ENCODE measurements around the gene SMIM45. TPM values are rescaled to one million over a fixed set of nuclear protein-coding genes. Genes with fewer than 3 reads are reported as not detected.

Gene SMIM45

DNA sequence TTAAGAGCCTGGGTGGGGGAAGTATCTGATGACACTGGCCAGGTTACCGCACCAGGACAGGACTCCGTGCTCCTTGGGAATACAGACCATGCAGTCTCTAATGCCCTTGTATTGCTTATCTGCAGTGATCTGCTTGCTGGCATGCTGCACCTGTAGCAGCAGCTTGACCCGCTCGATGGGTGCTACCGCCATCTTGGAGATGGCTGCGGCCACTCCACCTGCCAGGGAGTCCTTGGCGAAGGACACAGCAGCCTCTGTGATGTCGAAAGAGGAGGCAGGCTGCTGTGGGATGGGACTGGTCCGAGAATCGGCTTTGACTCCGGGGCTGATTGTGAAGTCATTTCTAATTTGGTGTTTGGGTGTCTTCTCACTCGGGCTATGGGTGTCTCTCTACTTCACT lies 49.8 kb downstream of the SMIM45 start:
- no peak overlapping the region for H2AFZ ChIP-seq (ENCODE audit: insufficient read depth, low read depth, low read length, poor library complexity, severe bottlenecking)
- H3K4me1 ChIP-seq (ENCODE audit: control insufficient read depth in 1 of 2, insufficient read depth in 2 of 2, low read length in 2 of 2): peaks cover 17 to 20% of the 10 kb centered on the region in 2 donors
- H3K27ac ChIP-seq (ENCODE audit: low read depth in 1 of 2, low read length in 2 of 2): no peak overlapping the region
- H3K4me2 ChIP-seq (replicated peaks; ENCODE audit: extremely low read depth, low read length, poor library complexity, severe bottlenecking): no peak overlapping the region
- H3K27me3 ChIP-seq (ENCODE audit: control insufficient read depth in 2 of 2, insufficient read depth in 2 of 2, low read length in 2 of 2): no peaks in the 10 kb centered on the region
- TF ChIP-seq, protein P1, sequence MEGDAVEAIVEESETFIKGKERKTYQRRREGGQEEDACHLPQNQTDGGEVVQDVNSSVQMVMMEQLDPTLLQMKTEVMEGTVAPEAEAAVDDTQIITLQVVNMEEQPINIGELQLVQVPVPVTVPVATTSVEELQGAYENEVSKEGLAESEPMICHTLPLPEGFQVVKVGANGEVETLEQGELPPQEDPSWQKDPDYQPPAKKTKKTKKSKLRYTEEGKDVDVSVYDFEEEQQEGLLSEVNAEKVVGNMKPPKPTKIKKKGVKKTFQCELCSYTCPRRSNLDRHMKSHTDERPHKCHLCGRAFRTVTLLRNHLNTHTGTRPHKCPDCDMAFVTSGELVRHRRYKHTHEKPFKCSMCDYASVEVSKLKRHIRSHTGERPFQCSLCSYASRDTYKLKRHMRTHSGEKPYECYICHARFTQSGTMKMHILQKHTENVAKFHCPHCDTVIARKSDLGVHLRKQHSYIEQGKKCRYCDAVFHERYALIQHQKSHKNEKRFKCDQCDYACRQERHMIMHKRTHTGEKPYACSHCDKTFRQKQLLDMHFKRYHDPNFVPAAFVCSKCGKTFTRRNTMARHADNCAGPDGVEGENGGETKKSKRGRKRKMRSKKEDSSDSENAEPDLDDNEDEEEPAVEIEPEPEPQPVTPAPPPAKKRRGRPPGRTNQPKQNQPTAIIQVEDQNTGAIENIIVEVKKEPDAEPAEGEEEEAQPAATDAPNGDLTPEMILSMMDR (IDR thresholded peaks at IDR 0.05): no peak
- intact Hi-C loops (cut with micrococcal nuclease): no loop called here
- H3K36me3 ChIP-seq (replicated peaks in 1 of 2; ENCODE audit: control insufficient read depth in 1 of 2, insufficient read depth in 2 of 2, low read length in 2 of 2): no peaks in the 10 kb centered on the region
- 97% methylated on average over 10 of the region's 12 CpGs for WGBS (ENCODE audit: insufficient coverage)
- H3K4me1 Mint-ChIP-seq: peaks cover 12% of the 10 kb centered on the region
- peaks cover 7 to 39% (median 22%) of the 10 kb centered on the region in 7 donors for H3K9me3 Mint-ChIP-seq
- H3K36me3 Mint-ChIP-seq: peaks cover 11 to 13% of the 10 kb centered on the region in 2 donors
- no peak overlapping the region for H3K4me3 Mint-ChIP-seq
- DNase-seq: no peak
- peak overlapping the region in 1 of 7 donors; percentile 27 for H3K27ac Mint-ChIP-seq
- H4K20me1 ChIP-seq (ENCODE audit: insufficient read depth, low read length): no peaks in the 10 kb centered on the region
- H3K9me3 ChIP-seq (replicated peaks in 1 of 2; ENCODE audit: control insufficient read depth in 1 of 2, insufficient read depth in 1 of 2, low read length in 2 of 2): peaks cover 0 to 18% of the 10 kb centered on the region in 2 donors
- peaks cover 6% of the 10 kb centered on the region for H3K79me2 ChIP-seq (ENCODE audit: insufficient read depth, low read length)
- H3K4me3 ChIP-seq (replicated peaks in 1 of 3; ENCODE audit: low read depth in 2 of 3, low read length in 3 of 3): no peak overlapping the region
- no peak overlapping the region for H3K9ac ChIP-seq (ENCODE audit: insufficient read depth, low read length, poor library complexity, severe bottlenecking)
- peaks cover 4 to 12% (median 8%) of the 10 kb centered on the region in 3 donors for H3K27me3 Mint-ChIP-seq (ENCODE audit: low read depth in 3 of 3)

DNA sequence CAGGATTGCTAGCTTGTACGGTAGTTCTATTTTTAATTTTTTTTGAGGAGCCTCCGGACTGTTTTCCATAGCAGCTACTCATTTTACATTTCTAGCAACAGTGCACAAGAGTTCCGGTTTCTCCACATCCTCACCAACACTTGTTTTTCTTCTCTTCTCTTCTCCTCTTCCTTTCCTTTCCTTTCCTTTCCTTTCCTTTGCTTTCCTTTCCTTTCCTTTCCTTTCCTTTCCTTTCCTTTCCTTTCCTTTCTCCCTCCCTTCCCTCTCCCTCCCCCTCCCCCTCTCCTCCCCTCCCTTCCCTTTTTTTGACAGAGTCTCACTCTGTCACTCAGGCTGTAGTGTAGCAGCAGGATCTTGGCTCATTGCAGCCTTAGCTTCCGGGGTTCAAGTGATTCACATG lies 56.0 kb downstream of the SMIM45 start:
- Mint-ChIP-seq H3K9me3 (peaks cover 16 to 59% (median 50%) of the 10 kb centered on the region in 7 donors), H3K4me1 (no peaks in the 10 kb centered on the region), H3K27me3 (ENCODE audit: low read depth in 3 of 3) (peaks cover 0 to 17% (median 14%) of the 10 kb centered on the region in 3 donors), H3K36me3 (no peaks in the 10 kb centered on the region), H3K27ac (no peak overlapping the region), H3K4me3 (no peak overlapping the region)
- Histone ChIP-seq H4K20me1 (ENCODE audit: insufficient read depth, low read length) (no peaks in the 10 kb centered on the region), H3K4me1 (ENCODE audit: control insufficient read depth in 1 of 2, insufficient read depth in 2 of 2, low read length in 2 of 2) (no peaks in the 10 kb centered on the region), H3K79me2 (ENCODE audit: insufficient read depth, low read length) (no peaks in the 10 kb centered on the region), H3K9ac (ENCODE audit: insufficient read depth, low read length, poor library complexity, severe bottlenecking) (no peak overlapping the region), H2AFZ (ENCODE audit: insufficient read depth, low read depth, low read length, poor library complexity, severe bottlenecking) (no peak overlapping the region), H3K27ac (ENCODE audit: low read depth in 1 of 2, low read length in 2 of 2) (no peak overlapping the region), H3K9me3 (replicated peaks in 1 of 2; ENCODE audit: control insufficient read depth in 1 of 2, insufficient read depth in 1 of 2, low read length in 2 of 2) (peaks cover 26 to 32% of the 10 kb centered on the region in 2 donors), H3K27me3 (ENCODE audit: control insufficient read depth in 2 of 2, insufficient read depth in 2 of 2, low read length in 2 of 2) (no peaks in the 10 kb centered on the region), H3K36me3 (replicated peaks in 1 of 2; ENCODE audit: control insufficient read depth in 1 of 2, insufficient read depth in 2 of 2, low read length in 2 of 2) (no peaks in the 10 kb centered on the region), H3K4me3 (replicated peaks in 1 of 3; ENCODE audit: low read depth in 2 of 3, low read length in 3 of 3) (no peak overlapping the region), H3K4me2 (replicated peaks; ENCODE audit: extremely low read depth, low read length, poor library complexity, severe bottlenecking) (no peak overlapping the region)
- no peak for DNase-seq
- TF ChIP-seq, protein P1 (IDR thresholded peaks at IDR 0.05): no peak
- 90% methylated on average over 2 of the region's 4 CpGs for WGBS (ENCODE audit: insufficient coverage)
- intact Hi-C loops (cut with micrococcal nuclease): no loop called here

Other genes with a start within 250 kb of the SMIM45 start
- 1 to 10 TPM; 2.1 to 5.3 (median 2.4) TPM for gene CCDC134, start 151.5 kb upstream of the SMIM45 start, polyA plus RNA-seq
- gene SREBF2, start 119.0 kb upstream of the SMIM45 start, polyA plus RNA-seq: 10 to 100 TPM; 22.2 to 25.1 (median 24.5) TPM
- gene SHISA8, start 37.1 kb upstream of the SMIM45 start, polyA plus RNA-seq: not detected
- gene TNFRSF13C, start 25.3 kb upstream of the SMIM45 start, polyA plus RNA-seq: under 1 TPM in 1 of 3 donors, not detected in 2; 0.25 TPM
- gene CENPM, start 5.0 kb upstream of the SMIM45 start, polyA plus RNA-seq: under 1 TPM in 1 of 3 donors, not detected in 2; 0.20 TPM
- gene SEPTIN3, start 17.3 kb downstream of the SMIM45 start, polyA plus RNA-seq: under 1 TPM in 2 of 3 donors, not detected in 1; 0.06 to 0.20 TPM
- under 1 TPM; 0.48 to 0.83 (median 0.71) TPM for gene WBP2NL, start 46.6 kb downstream of the SMIM45 start, polyA plus RNA-seq
- 100 to 1,000 TPM; 123 to 218 (median 200) TPM for gene NAGA, start 118.7 kb downstream of the SMIM45 start, polyA plus RNA-seq
- gene PHETA2, start 122.1 kb downstream of the SMIM45 start, polyA plus RNA-seq: 1 to 10 TPM; 2.4 to 3.6 (median 3.3) TPM
- gene SMDT1, start 127.5 kb downstream of the SMIM45 start, polyA plus RNA-seq: 100 to 1,000 TPM in 2 of 3 donors, 10 to 100 TPM in 1; 41.8 to 182 (median 180) TPM
- gene NDUFA6, start 138.6 kb downstream of the SMIM45 start, polyA plus RNA-seq: 100 to 1,000 TPM in 2 of 3 donors, 10 to 100 TPM in 1; 42.9 to 167 (median 138) TPM
- gene CYP2D6, start 178.7 kb downstream of the SMIM45 start, polyA plus RNA-seq: 1 to 10 TPM in 1 of 3 donors, not detected in 2; 4.5 TPM